ENCODE results near the gene GDNF. TPM values are rescaled to one million over a fixed set of nuclear protein-coding genes. Genes with fewer than 3 reads are reported as not detected.

The GDNF gene
- total and polyA plus RNA-seq, 10 donors = 0.02 to 0.88 (median 0.15) TPM; not detected in 2

- no peaks in the 10 kb centered on the region for H3K36me3 ChIP-seq
- 87 to 96% (median 92%) methylated on average over 4 of the region's 4 CpGs for WGBS, 5 donors
- H3K9me3 ChIP-seq = peaks cover 0 to 14% (median 7%) of the 10 kb centered on the region in 8 donors
- H3K4me3 ChIP-seq = no peak overlapping the region
- DNase-seq = no peak
- intact Hi-C loops (cut with DNase I; ENCODE audit: low total_unique reads) = no loop called here
- H3K4me1 ChIP-seq = no peaks in the 10 kb centered on the region
- H3K27me3 ChIP-seq (replicated peaks in 1 of 7) = no peaks in the 10 kb centered on the region
- H3K27ac ChIP-seq = no peak overlapping the region
- no peak for TF ChIP-seq POLR2AphosphoS5 (IDR thresholded peaks at IDR 0.05)
Observed at GRCh38 chr5:37769108-37769507, 70.7 kb downstream of the GDNF start.

- H3K27me3 ChIP-seq (replicated peaks in 1 of 7) = no peaks in the 10 kb centered on the region
- H3K4me1 ChIP-seq = no peaks in the 10 kb centered on the region
- no peak overlapping the region for H3K4me3 ChIP-seq
- no peak overlapping the region for H3K27ac ChIP-seq
- no peak for DNase-seq
- intact Hi-C loops (cut with DNase I; ENCODE audit: low total_unique reads) = no loop called here
- peaks cover 0 to 7% (median under 1%) of the 10 kb centered on the region in 8 donors for H3K9me3 ChIP-seq
- TF ChIP-seq, protein P1, sequence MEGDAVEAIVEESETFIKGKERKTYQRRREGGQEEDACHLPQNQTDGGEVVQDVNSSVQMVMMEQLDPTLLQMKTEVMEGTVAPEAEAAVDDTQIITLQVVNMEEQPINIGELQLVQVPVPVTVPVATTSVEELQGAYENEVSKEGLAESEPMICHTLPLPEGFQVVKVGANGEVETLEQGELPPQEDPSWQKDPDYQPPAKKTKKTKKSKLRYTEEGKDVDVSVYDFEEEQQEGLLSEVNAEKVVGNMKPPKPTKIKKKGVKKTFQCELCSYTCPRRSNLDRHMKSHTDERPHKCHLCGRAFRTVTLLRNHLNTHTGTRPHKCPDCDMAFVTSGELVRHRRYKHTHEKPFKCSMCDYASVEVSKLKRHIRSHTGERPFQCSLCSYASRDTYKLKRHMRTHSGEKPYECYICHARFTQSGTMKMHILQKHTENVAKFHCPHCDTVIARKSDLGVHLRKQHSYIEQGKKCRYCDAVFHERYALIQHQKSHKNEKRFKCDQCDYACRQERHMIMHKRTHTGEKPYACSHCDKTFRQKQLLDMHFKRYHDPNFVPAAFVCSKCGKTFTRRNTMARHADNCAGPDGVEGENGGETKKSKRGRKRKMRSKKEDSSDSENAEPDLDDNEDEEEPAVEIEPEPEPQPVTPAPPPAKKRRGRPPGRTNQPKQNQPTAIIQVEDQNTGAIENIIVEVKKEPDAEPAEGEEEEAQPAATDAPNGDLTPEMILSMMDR (IDR thresholded peaks at IDR 0.05 in 8 of 11, conservative IDR thresholded peaks at IDR 0.05 in 3 of 11) = no peak
- TF ChIP-seq POLR2A (IDR thresholded peaks at IDR 0.05) = no peak
- no peak for TF ChIP-seq POLR2AphosphoS5 (IDR thresholded peaks at IDR 0.05)
- no peaks in the 10 kb centered on the region for H3K36me3 ChIP-seq
Observed at GRCh38 chr5:37768371-37768770, 71.5 kb downstream of the GDNF start.

DNA sequence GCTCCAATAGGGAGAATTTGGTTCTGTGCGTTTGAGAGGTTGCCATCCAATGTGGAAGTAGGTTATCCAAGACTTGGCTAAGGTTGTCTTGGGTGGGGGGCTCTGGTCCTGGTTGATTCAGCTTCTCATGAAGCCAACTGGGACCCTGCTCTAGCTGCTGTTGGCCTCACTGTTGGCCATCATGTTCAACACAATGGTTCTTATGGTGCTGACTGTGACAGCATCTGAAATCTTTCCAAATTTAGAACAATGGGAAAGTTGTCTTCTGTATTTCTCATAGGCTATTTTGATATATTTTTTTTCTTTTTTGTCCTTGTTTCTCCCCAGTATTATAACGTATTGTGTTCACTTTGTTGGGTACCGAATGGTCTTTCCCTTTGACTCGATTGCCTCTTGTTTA lies 71.9 kb downstream of the GDNF start:
- Histone ChIP-seq H3K4me3 (no peak overlapping the region), H3K27ac (no peak overlapping the region), H3K9me3 (peaks cover 0 to 3% (median 0%) of the 10 kb centered on the region in 8 donors), H3K36me3 (no peaks in the 10 kb centered on the region), H3K27me3 (replicated peaks in 1 of 7) (no peaks in the 10 kb centered on the region), H3K4me1 (no peaks in the 10 kb centered on the region)
- DNase-seq = no peak
- TF ChIP-seq POLR2A (IDR thresholded peaks at IDR 0.05) = no peak
- TF ChIP-seq POLR2AphosphoS5 (IDR thresholded peaks at IDR 0.05) = no peak
- TF ChIP-seq, protein P1 (IDR thresholded peaks at IDR 0.05 in 8 of 11, conservative IDR thresholded peaks at IDR 0.05 in 3 of 11) = no peak
- 81 to 89% (median 84%) methylated on average over 4 of the region's 4 CpGs for WGBS, 5 donors
- intact Hi-C loops (cut with DNase I; ENCODE audit: low total_unique reads) = no loop called here

DNA sequence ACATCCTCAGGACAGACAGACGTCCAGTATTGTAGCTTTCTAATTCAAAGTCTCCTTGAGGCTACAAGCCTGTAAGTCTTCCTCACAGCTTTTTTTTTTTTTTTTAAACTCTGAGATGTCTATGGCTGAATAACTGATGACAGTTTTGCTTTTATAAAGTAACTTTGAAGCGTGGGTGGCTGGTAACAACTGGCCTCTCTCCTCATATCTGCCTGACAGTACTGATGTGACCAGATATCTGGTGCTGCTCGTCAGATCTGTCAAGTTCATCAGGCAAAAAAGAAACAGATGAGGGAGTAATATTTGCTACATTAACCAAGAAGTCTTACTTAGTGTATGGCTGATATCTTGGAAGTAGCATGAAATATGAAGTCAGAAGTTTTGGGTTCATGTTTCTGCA lies 72.6 kb downstream of the GDNF start:
- Histone ChIP-seq H3K4me3 (no peak overlapping the region), H3K4me1 (no peaks in the 10 kb centered on the region), H3K27me3 (replicated peaks in 1 of 7) (no peaks in the 10 kb centered on the region), H3K36me3 (no peaks in the 10 kb centered on the region), H3K9me3 (no peaks in the 10 kb centered on the region), H3K27ac (no peak overlapping the region)
- intact Hi-C loops (cut with DNase I; ENCODE audit: low total_unique reads) = no loop called here
- no peak for DNase-seq
- 58 to 79% (median 65%) methylated on average over 3 of the region's 3 CpGs for WGBS, 5 donors
- TF ChIP-seq, protein P1 (IDR thresholded peaks at IDR 0.05 in 8 of 11, conservative IDR thresholded peaks at IDR 0.05 in 3 of 11) = no peak
- no peak for TF ChIP-seq POLR2AphosphoS5 (IDR thresholded peaks at IDR 0.05)
- TF ChIP-seq POLR2A (IDR thresholded peaks at IDR 0.05) = no peak

Measured in spleen (tissue), 11 donors.